Tibial nerve (tissue), 4 donors: Measurements from ENCODE around the gene USP32. TPM values are rescaled to one million over a fixed set of nuclear protein-coding genes. Genes with fewer than 3 reads are reported as not detected.

ENCODE experiments used
- DNase-seq, 2 donors: peaks; one replicate each; pipeline ENCODE4 v3.0.0-alpha.2; 2019; ENCODE audit warnings: low spot score in 2 of 2
- H3K27ac ChIP-seq, 4 donors: fragments of 200-600 bp; sonication (generic) in 3 of 4; one replicate each; pipeline ENCODE4 v1.5.1; 2017 to 2019; ENCODE audit warnings: mild to moderate bottlenecking in 1 of 4
- H3K27me3 ChIP-seq, 2 donors: fragments of 200-600 bp; sonication (generic) in 1 of 2; one replicate each; pipeline versions ENCODE4 v1.5.1 to v1.6.0; 2017 to 2019
- H3K36me3 ChIP-seq, 3 donors: fragments of 200-600 bp; sonication (generic); one replicate each; pipeline ENCODE4 v1.5.1; 2018 to 2019
- H3K4me1 ChIP-seq, 4 donors: fragments of 200-600 bp; sonication (generic) in 3 of 4; one replicate each; pipeline ENCODE4 v1.5.1; 2017 to 2019
- H3K4me3 ChIP-seq, 4 donors: fragments of 200-600 bp; sonication (generic) in 3 of 4; one replicate each; pipeline ENCODE4 v1.5.1; 2017 to 2019; ENCODE audit warnings: mild to moderate bottlenecking in 1 of 4, moderate library complexity in 1 of 4
- H3K9me3 ChIP-seq, 4 donors: fragments of 200-600 bp; sonication (generic) in 3 of 4; one replicate each; pipeline ENCODE4 v1.5.1; 2017 to 2019
- EP300 ChIP-seq, 2 donors: sonication (generic); formaldehyde crosslinking; IDR thresholded peaks; one replicate each; pipeline ENCODE4 v1.6.1; 2017; ENCODE audit warnings: antibody characterized with exemption in 2 of 2, mild to moderate bottlenecking in 1 of 2
- POLR2A ChIP-seq, 2 donors: fragments of 450-650 bp; IDR thresholded peaks; one replicate each; pipeline ENCODE4 v1.6.1; 2017; ENCODE audit warnings: antibody characterized with exemption in 2 of 2, mild to moderate bottlenecking in 2 of 2, moderate library complexity in 2 of 2
- WGBS, 2 donors: methylation state at CpG; one replicate each; pipeline ENCODE4 v1.1.5; 2018; 5-methylcytosine and 5-hydroxymethylcytosine counted together
- small RNA-seq: library from RNA; depleted of rRNA; stranded (forward); fragments of <200 nt; gene quantifications from one replicate; pipeline ENCODE3, GENCODE V24; 2016
- total RNA-seq, 4 donors: library from RNA; depleted of rRNA; stranded (reverse); fragments of >200 nt; gene quantifications; one replicate each; pipeline ENCODE4 v1.1.0, GENCODE V29; 2016
- TF ChIP-seq, protein P1 (sequence below), 5 experiments: fragments of 200-600 bp in 3 of 5; fragments of 450-650 bp in 2 of 5; sonication (generic) in 3 of 5; IDR thresholded peaks; one replicate each; pipeline ENCODE4 v1.5.1; 2016 to 2019; ENCODE audit warnings: antibody characterized with exemption in 5 of 5, mild to moderate bottlenecking in 3 of 5, moderate library complexity in 2 of 5

Gene USP32
- total RNA-seq, 4 donors from 2014 or later: 49.6 to 64.7 (median 56.5) TPM

DNA sequence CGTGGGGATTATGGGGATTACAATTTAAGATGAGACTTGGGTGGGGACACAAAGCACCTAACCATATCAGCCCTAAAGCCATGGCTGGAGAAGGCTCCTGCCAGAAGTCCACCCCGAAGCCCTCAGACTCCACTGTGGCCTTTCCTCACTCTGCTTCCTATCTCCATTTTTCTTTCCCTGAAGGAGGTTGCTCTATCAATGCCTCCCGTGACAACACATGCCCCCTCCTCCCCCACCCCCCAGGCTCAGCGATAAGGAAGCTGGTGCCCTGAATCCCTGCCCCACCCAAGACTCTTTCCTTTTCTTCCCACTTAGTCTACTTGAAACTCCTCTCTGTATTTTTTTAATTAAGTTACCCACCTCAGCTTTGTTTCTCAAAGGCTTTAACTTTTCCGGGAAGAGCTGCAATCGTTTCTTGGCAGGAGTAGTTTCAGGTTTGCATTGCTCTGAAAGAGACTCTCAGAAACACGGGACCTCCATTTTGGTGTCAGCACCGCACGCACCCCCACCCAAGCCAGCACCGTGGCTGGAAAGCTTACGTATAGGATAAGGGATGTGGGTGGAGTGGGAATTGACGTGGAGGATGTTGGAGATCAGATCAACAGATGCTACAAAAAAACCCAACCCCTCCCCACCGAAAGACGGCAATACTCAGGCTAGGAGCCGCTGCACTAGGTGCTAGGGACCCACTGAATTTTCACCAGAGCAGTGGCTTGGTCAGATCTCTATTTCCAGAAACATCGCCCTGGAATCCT is 257.4 kb downstream of the USP32 start:
- H3K27me3 ChIP-seq: peaks cover 0 to 21% of the 10 kb centered on the region in 2 donors
- DNase-seq: no peak
- H3K27ac ChIP-seq: peak overlapping the region in 3 of 4 donors; percentile 18 to 50 (median 34)
- TF ChIP-seq EP300 (IDR thresholded peaks at IDR 0.05) (no peak), POLR2A (IDR thresholded peaks at IDR 0.05) (no peak)
- TF ChIP-seq, protein P1, sequence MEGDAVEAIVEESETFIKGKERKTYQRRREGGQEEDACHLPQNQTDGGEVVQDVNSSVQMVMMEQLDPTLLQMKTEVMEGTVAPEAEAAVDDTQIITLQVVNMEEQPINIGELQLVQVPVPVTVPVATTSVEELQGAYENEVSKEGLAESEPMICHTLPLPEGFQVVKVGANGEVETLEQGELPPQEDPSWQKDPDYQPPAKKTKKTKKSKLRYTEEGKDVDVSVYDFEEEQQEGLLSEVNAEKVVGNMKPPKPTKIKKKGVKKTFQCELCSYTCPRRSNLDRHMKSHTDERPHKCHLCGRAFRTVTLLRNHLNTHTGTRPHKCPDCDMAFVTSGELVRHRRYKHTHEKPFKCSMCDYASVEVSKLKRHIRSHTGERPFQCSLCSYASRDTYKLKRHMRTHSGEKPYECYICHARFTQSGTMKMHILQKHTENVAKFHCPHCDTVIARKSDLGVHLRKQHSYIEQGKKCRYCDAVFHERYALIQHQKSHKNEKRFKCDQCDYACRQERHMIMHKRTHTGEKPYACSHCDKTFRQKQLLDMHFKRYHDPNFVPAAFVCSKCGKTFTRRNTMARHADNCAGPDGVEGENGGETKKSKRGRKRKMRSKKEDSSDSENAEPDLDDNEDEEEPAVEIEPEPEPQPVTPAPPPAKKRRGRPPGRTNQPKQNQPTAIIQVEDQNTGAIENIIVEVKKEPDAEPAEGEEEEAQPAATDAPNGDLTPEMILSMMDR (IDR thresholded peaks at IDR 0.05): no peak
- H3K4me1 ChIP-seq: peaks cover 0 to 35% (median 18%) of the 10 kb centered on the region in 4 donors
- H3K4me3 ChIP-seq: peak overlapping the region; percentile 31 to 69 (median 60)
- peaks cover 0 to 15% (median 0%) of the 10 kb centered on the region in 3 donors for H3K36me3 ChIP-seq
- no peaks in the 10 kb centered on the region for H3K9me3 ChIP-seq
- WGBS, 2 donors: 10 to 12% methylated on average over 16 of the region's 16 CpGs

DNA sequence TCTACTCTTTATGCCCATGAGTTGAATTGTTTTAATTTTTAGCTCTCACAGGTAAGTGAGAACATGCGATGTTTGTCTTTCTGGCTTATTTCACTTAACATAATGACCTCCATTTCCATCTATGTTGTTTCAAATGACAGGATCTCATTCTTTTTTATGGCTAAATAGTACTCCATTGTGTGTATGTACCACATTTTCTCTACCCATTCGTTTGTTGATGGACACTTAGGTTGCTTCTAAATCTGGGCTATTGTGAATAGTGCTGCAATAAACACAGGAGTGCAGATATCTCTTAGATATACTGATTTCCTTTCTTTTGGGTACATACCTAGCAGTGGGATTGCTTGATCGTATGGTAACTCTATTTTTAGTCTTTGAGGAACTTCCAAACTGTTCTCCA is 261.5 kb downstream of the USP32 start:
- TF ChIP-seq EP300 (IDR thresholded peaks at IDR 0.05) (no peak), POLR2A (IDR thresholded peaks at IDR 0.05) (no peak)
- TF ChIP-seq, protein P1 (IDR thresholded peaks at IDR 0.05): no peak
- WGBS, 2 donors: 84 to 87% methylated on average over 3 of the region's 3 CpGs
- peaks cover 0 to 12% of the 10 kb centered on the region in 2 donors for H3K27me3 ChIP-seq
- H3K4me3 ChIP-seq: no peak overlapping the region
- H3K9me3 ChIP-seq: no peaks in the 10 kb centered on the region
- peaks cover 0 to 19% (median 13%) of the 10 kb centered on the region in 4 donors for H3K4me1 ChIP-seq
- H3K36me3 ChIP-seq: peaks cover 0 to 15% (median 0%) of the 10 kb centered on the region in 3 donors
- no peak overlapping the region for H3K27ac ChIP-seq
- no peak for DNase-seq

DNA sequence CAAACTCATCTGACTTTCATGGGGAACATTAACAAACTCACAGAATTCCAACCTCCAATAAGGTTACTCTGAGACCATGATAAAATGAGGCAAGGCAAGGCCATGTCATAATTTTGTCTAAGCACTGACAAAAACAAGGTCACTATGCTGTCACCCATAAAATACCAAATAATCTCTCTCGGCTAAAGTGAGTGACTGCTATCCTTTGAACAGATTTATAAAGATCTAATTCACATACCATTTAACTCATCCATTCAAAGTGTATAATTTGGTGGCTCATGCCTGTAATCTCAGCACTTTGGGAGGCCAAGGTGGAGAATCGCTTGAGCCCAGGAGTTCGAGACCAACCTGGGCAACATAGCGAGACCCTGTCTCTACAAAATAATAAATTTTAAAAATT is 262.8 kb downstream of the USP32 start:
- Histone ChIP-seq H3K36me3 (peaks cover 0 to 15% (median 0%) of the 10 kb centered on the region in 3 donors), H3K9me3 (no peaks in the 10 kb centered on the region), H3K4me3 (no peak overlapping the region), H3K27me3 (peaks cover 0 to 12% of the 10 kb centered on the region in 2 donors), H3K4me1 (peaks cover 0 to 9% (median 5%) of the 10 kb centered on the region in 4 donors), H3K27ac (no peak overlapping the region)
- no peak for DNase-seq
- 78 to 80% methylated on average over 4 of the region's 4 CpGs for WGBS, 2 donors
- TF ChIP-seq, protein P1 (IDR thresholded peaks at IDR 0.05): no peak
- TF ChIP-seq POLR2A (IDR thresholded peaks at IDR 0.05): no peak
- TF ChIP-seq EP300 (IDR thresholded peaks at IDR 0.05): no peak

Small RNA genes lying within 50 kb of the gene (small RNA-seq; reads per million reads assigned to genes)
- 55.5 reads per million, percentile 94 among the genes with 10 or more reads in this experiment for gene SCARNA20

Other genes with a start within 250 kb of the USP32 start
- 1 to 10 TPM; 1.0 to 8.7 (median 2.3) TPM for gene CA4, start 242.2 kb downstream of the USP32 start, total RNA-seq
- gene CHCT1, start 30.4 kb upstream of the USP32 start, total RNA-seq: not detected
- gene APPBP2, start 134.1 kb upstream of the USP32 start, total RNA-seq: 10 to 100 TPM; 27.0 to 48.3 (median 39.9) TPM
- gene PPM1D, start 208.1 kb upstream of the USP32 start, total RNA-seq: 10 to 100 TPM; 14.9 to 25.9 (median 15.6) TPM